Measurements from ENCODE around the gene RCOR1. TPM values are rescaled to one million over a fixed set of nuclear protein-coding genes. Genes with fewer than 3 reads are reported as not detected.

The RCOR1 gene
- total RNA-seq, 1 donor from 2014 or later: 8.1 TPM

DNA sequence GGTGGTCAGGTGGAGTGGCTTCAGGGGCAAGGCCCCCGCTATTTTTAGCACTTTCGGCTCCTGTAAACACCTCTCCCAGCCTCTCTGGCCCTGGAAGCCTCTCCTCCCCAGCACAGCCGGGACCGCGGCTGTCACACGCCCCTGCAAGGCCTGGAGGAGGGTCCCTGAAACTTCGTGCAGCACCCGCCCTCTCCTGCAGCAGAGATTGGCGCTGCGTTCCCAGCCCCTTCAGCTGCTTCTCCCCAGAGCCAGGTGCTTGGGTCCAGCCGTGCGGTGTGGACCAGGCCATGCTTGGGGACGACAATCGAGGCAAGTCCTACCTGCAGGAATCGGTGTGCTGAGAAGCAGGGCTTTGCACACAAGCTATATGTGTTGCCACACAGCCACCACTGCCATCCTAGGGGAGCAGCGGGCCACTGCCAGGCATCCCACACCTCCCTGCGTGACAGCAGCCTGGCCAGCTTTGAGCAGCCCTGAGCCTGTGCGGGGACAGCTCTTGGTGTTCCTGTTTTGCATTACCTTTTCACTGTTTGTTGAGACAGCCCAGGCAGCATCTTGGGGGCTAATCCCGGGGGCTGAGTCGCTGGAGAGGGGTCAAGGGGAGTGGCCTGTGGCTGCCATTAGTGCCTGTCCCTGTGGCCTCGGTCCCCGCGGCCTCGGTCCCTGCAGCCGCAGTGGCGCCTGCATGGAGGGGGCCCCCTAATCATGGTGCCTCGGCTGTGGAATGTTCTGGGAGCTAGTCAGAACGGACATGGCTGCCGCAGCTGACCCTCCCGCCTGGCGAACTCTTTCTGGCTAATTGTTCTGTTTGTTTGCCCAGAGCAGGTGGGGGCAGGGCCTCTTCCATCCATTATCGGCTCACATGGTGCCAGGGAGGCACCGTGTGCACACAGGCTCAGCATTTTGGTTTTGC is 157.2 kb downstream of the RCOR1 start:
- TF ChIP-seq, protein P1, sequence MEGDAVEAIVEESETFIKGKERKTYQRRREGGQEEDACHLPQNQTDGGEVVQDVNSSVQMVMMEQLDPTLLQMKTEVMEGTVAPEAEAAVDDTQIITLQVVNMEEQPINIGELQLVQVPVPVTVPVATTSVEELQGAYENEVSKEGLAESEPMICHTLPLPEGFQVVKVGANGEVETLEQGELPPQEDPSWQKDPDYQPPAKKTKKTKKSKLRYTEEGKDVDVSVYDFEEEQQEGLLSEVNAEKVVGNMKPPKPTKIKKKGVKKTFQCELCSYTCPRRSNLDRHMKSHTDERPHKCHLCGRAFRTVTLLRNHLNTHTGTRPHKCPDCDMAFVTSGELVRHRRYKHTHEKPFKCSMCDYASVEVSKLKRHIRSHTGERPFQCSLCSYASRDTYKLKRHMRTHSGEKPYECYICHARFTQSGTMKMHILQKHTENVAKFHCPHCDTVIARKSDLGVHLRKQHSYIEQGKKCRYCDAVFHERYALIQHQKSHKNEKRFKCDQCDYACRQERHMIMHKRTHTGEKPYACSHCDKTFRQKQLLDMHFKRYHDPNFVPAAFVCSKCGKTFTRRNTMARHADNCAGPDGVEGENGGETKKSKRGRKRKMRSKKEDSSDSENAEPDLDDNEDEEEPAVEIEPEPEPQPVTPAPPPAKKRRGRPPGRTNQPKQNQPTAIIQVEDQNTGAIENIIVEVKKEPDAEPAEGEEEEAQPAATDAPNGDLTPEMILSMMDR (conservative IDR thresholded peaks at IDR 0.05; ENCODE audit: low read depth, low read length): no peak
- no peak for DNase-seq (ENCODE audit: low read depth)
- no peak overlapping the region for H3K4me3 ChIP-seq (ENCODE audit: low read depth, low read length)

GRCh38 chr14:102750376-102750775 is 157.9 kb downstream of the RCOR1 start:
- TF ChIP-seq, protein P1 (conservative IDR thresholded peaks at IDR 0.05; ENCODE audit: low read depth, low read length): no peak
- no peak overlapping the region for H3K4me3 ChIP-seq (ENCODE audit: low read depth, low read length)
- DNase-seq (ENCODE audit: low read depth): no peak

- DNase-seq (ENCODE audit: low read depth): no peak
- TF ChIP-seq, protein P1 (conservative IDR thresholded peaks at IDR 0.05; ENCODE audit: low read depth, low read length): no peak
- no peak overlapping the region for H3K4me3 ChIP-seq (ENCODE audit: low read depth, low read length)
Measured at GRCh38 chr14:102751088-102751487, 158.6 kb downstream of the RCOR1 start.

DNA sequence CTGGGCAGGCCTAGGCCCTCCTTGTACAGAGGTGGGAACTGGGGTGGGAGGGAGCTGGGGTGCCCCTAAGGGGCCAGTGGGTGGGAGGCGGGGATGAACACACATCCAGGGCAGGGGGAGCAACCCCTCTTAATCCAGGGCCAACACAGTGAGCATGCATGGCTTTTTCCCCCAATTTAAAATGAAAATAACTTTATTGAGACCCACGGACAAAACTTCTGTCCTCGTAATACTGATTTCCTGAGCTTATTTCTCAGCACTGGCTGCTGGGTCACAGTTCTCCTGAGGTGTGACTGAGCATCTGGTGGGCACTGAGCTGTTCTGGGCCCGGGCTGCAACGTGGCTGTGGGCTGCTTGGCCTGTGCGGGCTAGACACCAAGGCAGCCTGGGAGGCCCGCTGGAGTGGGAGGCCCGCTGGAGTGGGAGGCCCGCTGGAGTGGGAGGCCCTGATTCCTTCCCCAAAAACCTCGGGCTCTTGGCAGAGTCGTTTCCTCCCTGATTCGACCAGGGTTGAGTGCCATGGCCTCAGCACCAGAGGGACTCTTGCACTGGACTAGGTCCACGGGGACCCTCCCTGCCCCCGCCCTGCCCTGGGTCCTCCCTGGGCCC is 159.9 kb downstream of the RCOR1 start:
- no peak for DNase-seq (ENCODE audit: low read depth)
- H3K4me3 ChIP-seq (ENCODE audit: low read depth, low read length): no peak overlapping the region
- TF ChIP-seq, protein P1 (conservative IDR thresholded peaks at IDR 0.05; ENCODE audit: low read depth, low read length): no peak

DNA sequence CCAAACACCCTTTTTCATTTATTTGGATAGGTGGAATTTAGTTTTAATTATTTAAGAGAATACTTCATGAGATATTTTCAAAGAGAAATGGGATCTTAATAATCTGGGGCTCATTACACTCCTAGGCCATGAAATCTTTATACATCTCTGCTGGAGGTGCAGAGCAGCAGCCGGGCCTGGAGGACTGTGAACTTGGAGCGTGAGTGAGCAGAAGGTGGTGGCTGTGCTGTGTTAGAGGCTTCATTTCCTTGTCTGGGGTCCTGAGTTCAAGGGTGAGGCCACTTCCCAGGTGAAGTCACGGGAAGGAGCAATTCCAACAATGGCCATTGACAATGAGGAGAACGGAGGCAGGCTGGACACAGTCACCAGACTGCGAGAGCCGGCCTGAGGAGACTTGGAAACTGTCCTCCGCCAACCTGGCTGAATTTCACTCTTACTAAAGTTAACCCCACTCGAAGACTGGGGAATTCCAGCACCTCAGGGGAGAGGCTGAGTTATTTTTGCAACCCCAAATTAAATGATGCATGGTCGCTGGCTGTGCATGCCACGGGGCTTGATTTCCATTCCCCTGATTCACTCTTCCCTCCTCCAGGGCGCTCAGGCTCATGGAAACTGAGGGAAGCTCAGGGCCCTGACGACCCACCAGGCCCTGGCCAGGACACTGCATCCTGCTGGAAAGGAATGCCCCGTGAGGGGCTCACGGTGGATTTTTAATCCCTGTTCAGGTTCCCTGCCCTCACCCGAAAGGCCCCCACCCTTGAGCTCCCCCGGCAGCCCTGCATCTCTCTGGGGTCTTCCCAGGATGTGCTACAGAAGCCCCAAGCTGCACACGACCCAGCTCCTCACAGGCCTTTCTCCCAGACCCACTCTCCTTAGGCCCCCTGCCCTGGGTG is 162.2 kb downstream of the RCOR1 start:
- TF ChIP-seq, protein P1 (conservative IDR thresholded peaks at IDR 0.05; ENCODE audit: low read depth, low read length): no peak
- H3K4me3 ChIP-seq (ENCODE audit: low read depth, low read length): no peak overlapping the region
- DNase-seq (ENCODE audit: low read depth): no peak

DNA sequence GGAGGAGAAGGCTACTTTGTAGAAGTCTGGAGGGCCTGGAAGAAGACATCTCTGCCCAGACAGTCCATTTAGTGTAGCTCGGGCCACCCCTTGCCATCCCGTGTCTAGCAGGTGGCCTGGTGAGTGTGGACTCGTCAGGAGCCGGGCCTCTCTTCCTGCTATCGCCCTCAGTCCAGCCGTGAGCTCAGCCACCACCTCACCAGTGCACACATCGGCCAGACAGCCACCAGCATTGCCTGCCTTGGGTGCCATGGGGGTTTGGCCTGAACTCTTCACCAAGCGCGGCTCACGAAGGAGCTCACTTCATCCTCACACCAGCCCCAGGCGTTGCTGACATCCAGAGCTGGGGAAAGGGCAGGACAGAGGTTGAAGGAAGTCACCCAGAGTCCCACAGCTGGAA is 165.2 kb downstream of the RCOR1 start:
- no peak for DNase-seq (ENCODE audit: low read depth)
- H3K4me3 ChIP-seq (ENCODE audit: low read depth, low read length): no peak overlapping the region
- TF ChIP-seq, protein P1 (conservative IDR thresholded peaks at IDR 0.05; ENCODE audit: low read depth, low read length): no peak

Measured in epithelial cell of proximal tubule (primary cell).